ENCODE results near the gene GINS3.

The GINS3 gene

DNA sequence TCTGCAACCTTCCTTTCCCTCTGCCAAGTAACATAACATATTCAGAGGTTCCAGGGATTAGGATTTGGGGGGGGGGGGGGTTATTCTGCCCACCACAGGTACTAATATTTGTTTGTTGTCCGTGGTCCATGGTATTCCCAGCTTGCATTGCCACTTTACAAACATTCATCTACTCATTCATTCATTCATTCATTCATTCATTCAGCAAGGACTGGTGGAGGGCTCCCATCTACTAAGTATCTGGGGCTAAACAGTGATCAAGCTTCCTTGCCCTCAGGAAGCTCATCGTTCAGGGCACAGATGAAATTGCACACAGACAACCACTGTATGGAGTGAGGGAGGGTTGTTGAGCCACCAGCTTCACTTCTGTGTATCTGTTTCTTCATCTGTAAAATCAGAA is 61.9 kb downstream of the GINS3 start:
- Histone ChIP-seq H3K4me3 (no peak overlapping the region), H3K36me3 (no peaks in the 10 kb centered on the region), H3K9me3 (no peaks in the 10 kb centered on the region), H3K27me3 (no peaks in the 10 kb centered on the region), H3K4me1 (peaks cover 19% of the 10 kb centered on the region), H3K27ac (no peak overlapping the region), H3K4me2 (no peak overlapping the region), H3K9ac (no peak overlapping the region), H4K20me1 (no peaks in the 10 kb centered on the region)
- no peak for TF ChIP-seq Cebpa-rat (IDR thresholded peaks at IDR 0.05)

DNA sequence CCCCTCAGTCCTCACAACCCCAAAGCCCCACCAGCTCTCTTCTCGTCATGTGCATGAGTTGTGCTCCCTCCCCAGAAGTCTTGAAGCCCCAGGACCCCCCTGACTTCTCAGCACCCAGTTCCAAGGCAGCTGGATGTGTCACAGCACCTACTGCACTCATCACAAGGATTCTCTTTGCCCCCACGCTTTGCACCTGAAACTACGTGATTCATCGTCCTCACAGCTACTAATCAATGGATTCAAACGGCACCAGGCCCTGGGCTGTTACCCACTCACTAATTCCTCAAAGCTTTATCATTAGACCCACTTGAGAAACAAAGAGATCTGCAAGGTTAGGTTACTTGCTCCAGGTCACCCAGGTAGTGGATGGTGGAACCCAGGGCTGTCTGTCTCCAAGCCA is 62.6 kb downstream of the GINS3 start:
- Histone ChIP-seq H3K27ac (no peak overlapping the region), H3K4me1 (peaks cover 12% of the 10 kb centered on the region), H3K9ac (no peak overlapping the region), H3K4me2 (no peak overlapping the region), H4K20me1 (no peaks in the 10 kb centered on the region), H3K9me3 (no peaks in the 10 kb centered on the region), H3K27me3 (no peaks in the 10 kb centered on the region), H3K4me3 (no peak overlapping the region), H3K36me3 (no peaks in the 10 kb centered on the region)
- no peak for TF ChIP-seq Cebpa-rat (IDR thresholded peaks at IDR 0.05)

Measured in BLaER1 (cell line).